IMR-90 (cell line): Measurements from ENCODE around the gene MYADML2. TPM values are rescaled to one million over a fixed set of nuclear protein-coding genes. Genes with fewer than 3 reads are reported as not detected.

Experiments
- ATAC-seq: fragments of 200-7000 bp; cut with Tn5 transposase; 2 replicates; pipeline ENCODE4 v1.9.1; 2020; ENCODE audit warnings: low read depth, mild to moderate bottlenecking, moderate library complexity
- BruUV-seq: library from RNA; stranded (reverse); fragments of 400-500 nt; replicated peaks from 2 replicates; lab custom pipeline; 2021; lab: Mats Ljungman, UMichigan
- CTCF ChIA-PET: fragments of 300-600 bp; formaldehyde crosslinking; extraction: SDS; loops from one replicate; lab custom pipeline; 2021; ENCODE audit warnings: antibody characterized with exemption; lab: Yijun Ruan, JAX
- POLR2A ChIA-PET: fragments of 300-600 bp; sonication (Branson Sonifier 250); formaldehyde crosslinking; loops from one replicate; lab custom pipeline; 2022; ENCODE audit warnings: antibody characterized with exemption; ENCODE audit not compliant: unreplicated experiment; lab: Charles Lee
- DNase-seq: peaks from one replicate; pipeline ENCODE4 v3.0.0; 2013
- H2AFZ ChIP-seq: replicated peaks from 2 replicates; pipeline ENCODE3; 2013; ENCODE audit warnings: low read length, mild to moderate bottlenecking; ENCODE audit not compliant: poor library complexity
- H2AK5ac ChIP-seq: 2 replicates; pipeline ENCODE4 v1.6.1; 2013; ENCODE audit warnings: low read depth, low read length, inconsistent platforms
- H2AK9ac ChIP-seq: replicated peaks from 2 replicates; pipeline ENCODE3; 2013; ENCODE audit warnings: mild to moderate bottlenecking, low read depth, low read length, moderate library complexity; ENCODE audit not compliant: poor library complexity
- H2BK120ac ChIP-seq: 2 replicates; pipeline ENCODE4 v1.6.1; 2013; ENCODE audit warnings: low read depth, low read length, inconsistent platforms
- H2BK15ac ChIP-seq: 3 replicates; pipeline ENCODE4 v1.6.1; 2013; ENCODE audit warnings: low read depth, low read length, inconsistent platforms
- H2BK20ac ChIP-seq: 2 replicates; pipeline ENCODE4 v1.6.1; 2013; ENCODE audit warnings: low read depth, mild to moderate bottlenecking, inconsistent platforms, low read length, moderate library complexity
- H2BK5ac ChIP-seq: 2 replicates; pipeline ENCODE4 v1.6.1; 2013; ENCODE audit warnings: mild to moderate bottlenecking, low read depth, low read length, inconsistent platforms; ENCODE audit not compliant: poor library complexity, severe bottlenecking
- H3K14ac ChIP-seq: replicated peaks from 2 replicates; pipeline ENCODE4 v1.6.1; 2013; ENCODE audit warnings: low read depth, low read length, inconsistent platforms
- H3K18ac ChIP-seq: 2 replicates; pipeline ENCODE4 v1.6.1; 2013; ENCODE audit warnings: low read depth, low read length, control low read depth
- H3K23ac ChIP-seq: 2 replicates; pipeline ENCODE4 v1.6.1; 2013; ENCODE audit warnings: low read depth, low read length, inconsistent platforms
- H3K27ac ChIP-seq: 2 replicates; pipeline ENCODE4 v1.5.1; 2013; ENCODE audit warnings: mild to moderate bottlenecking, control low read depth, low read length; ENCODE audit not compliant: insufficient read depth
- H3K27me3 ChIP-seq: 2 replicates; pipeline ENCODE4 v1.6.1; 2013; ENCODE audit warnings: low read length; ENCODE audit not compliant: control insufficient read depth, insufficient read depth
- H3K36me3 ChIP-seq: 2 replicates; pipeline ENCODE4 v1.6.1; 2013; ENCODE audit warnings: low read length, mixed read lengths; ENCODE audit not compliant: control insufficient read depth, insufficient read depth
- H3K4ac ChIP-seq: 2 replicates; pipeline ENCODE4 v1.6.1; 2013; ENCODE audit warnings: low read depth, low read length, inconsistent platforms
- H3K4me1 ChIP-seq: 2 replicates; pipeline ENCODE4 v1.6.1; 2013; ENCODE audit warnings: low read length, mixed read lengths; ENCODE audit not compliant: control insufficient read depth, insufficient read depth
- H3K4me2 ChIP-seq: 2 replicates; pipeline ENCODE4 v1.6.1; 2013; ENCODE audit warnings: low read depth, mild to moderate bottlenecking, control low read depth, low read length, moderate library complexity
- H3K4me3 ChIP-seq: 2 replicates; pipeline ENCODE4 v1.5.1; 2013; ENCODE audit warnings: low read depth, mild to moderate bottlenecking, control low read depth, low read length, moderate library complexity; ENCODE audit not compliant: insufficient read depth
- H3K56ac ChIP-seq: 2 replicates; pipeline ENCODE4 v1.6.1; 2013; ENCODE audit warnings: low read length, inconsistent platforms; ENCODE audit not compliant: insufficient read depth; ENCODE audit errors: extremely low read depth
- H3K79me1 ChIP-seq, 2 experiments: 2 replicates each; pipeline ENCODE4 v1.6.1; 2013; ENCODE audit warnings: low read length in 2 of 2, inconsistent platforms in 1 of 2, low read depth in 1 of 2
- H3K9ac ChIP-seq: 2 replicates; pipeline ENCODE4 v1.6.1; 2013; ENCODE audit warnings: low read depth, low read length, control low read depth
- H3K9me1 ChIP-seq: 2 replicates; pipeline ENCODE4 v1.6.1; 2013; ENCODE audit warnings: low read length, inconsistent platforms; ENCODE audit not compliant: insufficient read depth
- H3K9me3 ChIP-seq: 2 replicates; pipeline ENCODE4 v1.6.1; 2013; ENCODE audit warnings: low read length; ENCODE audit not compliant: control insufficient read depth, insufficient read depth
- H4K20me1 ChIP-seq: 2 replicates; pipeline ENCODE4 v1.6.1; 2013; ENCODE audit warnings: low read length, inconsistent platforms; ENCODE audit not compliant: insufficient read depth
- H4K5ac ChIP-seq: 2 replicates; pipeline ENCODE4 v1.6.1; 2013; ENCODE audit warnings: mild to moderate bottlenecking, low read depth, low read length, control low read depth
- H4K8ac ChIP-seq, 2 experiments: 2 replicates each; pipeline ENCODE4 v1.6.1; 2013; ENCODE audit warnings: low read depth in 2 of 2, low read length in 2 of 2, control low read depth in 1 of 2, inconsistent platforms in 1 of 2
- H4K91ac ChIP-seq: 2 replicates; pipeline ENCODE4 v1.6.1; 2013; ENCODE audit warnings: low read depth, low read length, inconsistent platforms; ENCODE audit not compliant: insufficient read depth
- BHLHE40 ChIP-seq: fragments of 150-350 bp; IDR thresholded peaks from 2 replicates; pipeline ENCODE4 v1.6.1; 2016; ENCODE audit warnings: mild to moderate bottlenecking, low read depth, low read length
- CEBPB ChIP-seq: IDR thresholded peaks from 2 replicates; pipeline ENCODE4 v1.6.1; 2012; ENCODE audit warnings: low read depth, low read length, improper control_type of control experiment
- CHD1 ChIP-seq: IDR thresholded peaks from 2 replicates; pipeline ENCODE4 v1.6.1; 2012; ENCODE audit warnings: low read depth, low read length, improper control_type of control experiment
- FOS ChIP-seq: fragments of 150-350 bp; IDR thresholded peaks from 2 replicates; pipeline ENCODE4 v1.6.1; 2016; ENCODE audit warnings: low read depth, low read length
- MAFK ChIP-seq: IDR thresholded peaks from 2 replicates; pipeline ENCODE4 v1.6.1; 2012; ENCODE audit warnings: low read depth, low read length, improper control_type of control experiment
- MAZ ChIP-seq: IDR thresholded peaks from 2 replicates; pipeline ENCODE4 v1.6.1; 2012; ENCODE audit warnings: low read depth, mild to moderate bottlenecking, low read length, improper control_type of control experiment, moderate library complexity, borderline replicate concordance
- MXI1 ChIP-seq: IDR thresholded peaks from 2 replicates; pipeline ENCODE4 v1.6.1; 2012; ENCODE audit warnings: low read depth, mild to moderate bottlenecking, low read length, moderate library complexity, borderline replicate concordance
- NFE2L2 ChIP-seq: fragments of 150-350 bp; IDR thresholded peaks from 2 replicates; pipeline ENCODE4 v1.6.1; 2016; ENCODE audit warnings: low read depth, mild to moderate bottlenecking, low read length
- POLR2A ChIP-seq: IDR thresholded peaks from 2 replicates; pipeline ENCODE4 v1.6.1; 2012; ENCODE audit warnings: mild to moderate bottlenecking, low read depth, low read length
- RAD21 ChIP-seq: IDR thresholded peaks from 2 replicates; pipeline ENCODE4 v1.6.1; 2012; ENCODE audit warnings: low read length, improper control_type of control experiment
- RCOR1 ChIP-seq: IDR thresholded peaks from 2 replicates; pipeline ENCODE4 v1.6.1; 2012; ENCODE audit warnings: mild to moderate bottlenecking, low read length, improper control_type of control experiment; ENCODE audit not compliant: insufficient replicate concordance
- RFX5 ChIP-seq: IDR thresholded peaks from 2 replicates; pipeline ENCODE4 v1.8.0; 2012; ENCODE audit warnings: low read depth, mild to moderate bottlenecking, low read length, moderate library complexity
- SMC3 ChIP-seq: fragments of 150-350 bp; IDR thresholded peaks from 2 replicates; pipeline ENCODE4 v1.6.1; 2016; ENCODE audit warnings: low read depth, mild to moderate bottlenecking, antibody characterized with exemption, low read length, moderate library complexity
- WGBS, 2 experiments: methylation state at CpG; one replicate each; pipeline versions ENCODE4 v1.1.5 to v1.1.7; 2013; ENCODE audit warnings: missing lambda C conversion rate in 2 of 2; ENCODE audit not compliant: insufficient read length in 1 of 2; ENCODE audit errors: extremely low coverage in 2 of 2; 5-methylcytosine and 5-hydroxymethylcytosine counted together
- dilution Hi-C: fragments of 300-500 bp; cut with HindIII; formaldehyde crosslinking; loops from one replicate; pipeline ENCODE4 v1.14.3; 2018; ENCODE audit warnings: low sequenced_read_pairs; ENCODE audit not compliant: unreplicated experiment
- in situ Hi-C: fragments of 300-500 bp; cut with MboI; formaldehyde crosslinking; loops from 3 replicates; pipeline ENCODE4 v1.14.3; 2019; ENCODE audit warnings: low sequenced_read_pairs, inconsistent platforms, mixed read lengths
- intact Hi-C: fragments of 100-400 bp; cut with micrococcal nuclease; formaldehyde crosslinking; loops from 2 replicates; pipeline ENCODE4 v1.10.0; 2022
- polyA plus RNA-seq, 3 experiments: library from polyadenylated mRNA; depleted of rRNA; stranded (reverse); fragments of >200 nt; gene quantifications; 2 replicates each; pipeline ENCODE4 v1.2.3, GENCODE V29; 2012; ENCODE audit warnings: low replicate concordance in 1 of 3
- total RNA-seq: library from RNA; depleted of rRNA; stranded (reverse); fragments of >200 nt; gene quantifications from 2 replicates; pipeline ENCODE4 v1.2.3, GENCODE V29; 2012
- TF ChIP-seq, protein P1 (sequence below): conservative IDR thresholded peaks from 2 replicates; pipeline ENCODE4 v1.5.1; 2012; ENCODE audit warnings: mild to moderate bottlenecking, low read depth, low read length, improper control_type of control experiment
- TF ChIP-seq, protein P2 (sequence below): fragments of 150-350 bp; IDR thresholded peaks from 2 replicates; pipeline ENCODE4 v1.6.1; 2017; ENCODE audit warnings: mild to moderate bottlenecking, antibody characterized with exemption, low read length, low read depth

MYADML2 gene
- total and polyA plus RNA-seq, 2 of the 4 experiments (the other 2 are of a cell fraction) = not detected

DNA sequence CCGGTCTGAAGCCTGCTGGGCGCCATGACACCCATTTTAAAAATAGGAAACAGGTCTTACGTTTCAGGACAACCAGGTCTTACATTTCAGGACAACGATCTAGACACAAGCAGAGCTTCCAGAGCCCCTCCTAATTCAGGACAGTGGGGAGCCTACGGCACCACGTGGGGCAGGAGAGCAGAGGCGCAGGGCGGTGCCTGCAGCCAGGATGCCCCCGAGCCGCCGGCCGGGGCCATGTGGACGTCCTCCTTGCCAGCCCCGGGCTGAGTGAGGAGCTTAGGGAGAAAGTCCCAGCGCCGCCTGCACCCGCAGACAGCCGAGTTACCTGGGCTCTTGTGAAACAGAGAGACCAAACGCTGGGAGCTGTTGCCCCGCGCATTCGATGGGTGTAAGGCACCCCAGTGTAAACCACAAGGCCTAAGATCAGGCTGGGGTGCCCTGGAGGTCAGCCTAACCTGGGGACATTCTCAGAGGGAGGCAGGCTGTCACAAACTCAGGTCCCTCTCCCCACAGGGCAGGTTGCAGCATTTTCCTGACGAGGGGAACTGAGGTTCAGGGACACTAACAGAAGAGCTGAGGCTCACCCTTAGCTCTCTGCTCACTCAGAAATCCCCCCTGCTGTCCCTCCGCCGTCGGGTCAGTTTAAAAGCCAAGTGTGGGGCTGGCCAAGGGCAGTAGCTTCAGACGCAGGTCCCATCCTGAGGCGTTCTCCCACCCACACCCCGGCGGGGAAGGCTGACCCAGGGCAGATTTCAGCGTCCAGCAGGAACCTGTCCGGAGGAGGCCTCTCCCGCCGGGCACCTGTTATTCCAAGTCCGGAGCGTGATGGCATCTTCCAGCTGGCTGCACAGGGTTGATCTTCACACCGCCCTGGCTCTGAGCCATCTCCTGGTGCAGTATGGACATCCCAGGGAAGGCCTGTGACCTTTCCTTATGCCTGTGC is 15.7 kb upstream of the MYADML2 start:
- BruUV-seq = no TSS peak
- H3K4me1 ChIP-seq = peaks cover 8% of the 10 kb centered on the region; the same call in 1 of the 2 replicates
- ChIA-PET POLR2A (no interaction called here), CTCF (no interaction called here)
- H3K56ac ChIP-seq = no peak overlapping the region
- dilution Hi-C loops (no loop called here), intact Hi-C loops (loop anchor here (10.0 kb wide), 1 partner anchor 192 kb away; no protein-coding TSS in a partner anchor), in situ Hi-C loops (no loop called here)
- H2BK20ac ChIP-seq = no peak overlapping the region
- no peak overlapping the region for H4K5ac ChIP-seq
- no peaks in the 10 kb centered on the region for H3K36me3 ChIP-seq
- no peak overlapping the region for H3K4ac ChIP-seq
- no peak overlapping the region for H3K18ac ChIP-seq
- no peak overlapping the region for H4K8ac ChIP-seq
- H2BK15ac ChIP-seq = no peak overlapping the region
- no peak overlapping the region for H3K23ac ChIP-seq
- H4K20me1 ChIP-seq = no peaks in the 10 kb centered on the region
- no peak overlapping the region for H3K14ac ChIP-seq
- H3K9me3 ChIP-seq = no peaks in the 10 kb centered on the region
- no peak for DNase-seq
- no peak overlapping the region for H2BK120ac ChIP-seq
- no peaks in the 10 kb centered on the region for H3K9me1 ChIP-seq
- 72% methylated on average over 16 of the region's 37 CpGs; no CpG with 5 or more reads in 1 of the 2 experiments for WGBS, 2 experiments
- H3K9ac ChIP-seq = no peak overlapping the region
- H3K79me1 ChIP-seq = no peaks in the 10 kb centered on the region
- H2BK5ac ChIP-seq = no peak overlapping the region
- H2AK9ac ChIP-seq = peak overlapping the region; percentile 70
- peak overlapping the region; percentile 51 for H2AFZ ChIP-seq
- ATAC-seq = no peak
- no peak overlapping the region for H4K91ac ChIP-seq
- no peak overlapping the region for H3K27ac ChIP-seq
- H3K4me2 ChIP-seq = no peak overlapping the region
- H2AK5ac ChIP-seq = no peak overlapping the region
- H3K27me3 ChIP-seq = peaks cover 48% of the 10 kb centered on the region
- no peak overlapping the region for H3K4me3 ChIP-seq
- TF ChIP-seq BHLHE40 (no peak), FOS (no peak), NFE2L2 (no peak), MAFK (no peak), RFX5 (no peak), CEBPB (no peak), POLR2A (no peak), MXI1 (no peak), RAD21 (no peak), MAZ (no peak), SMC3 (no peak), CHD1 (no peak), RCOR1 (no peak)
- TF ChIP-seq, protein P1, sequence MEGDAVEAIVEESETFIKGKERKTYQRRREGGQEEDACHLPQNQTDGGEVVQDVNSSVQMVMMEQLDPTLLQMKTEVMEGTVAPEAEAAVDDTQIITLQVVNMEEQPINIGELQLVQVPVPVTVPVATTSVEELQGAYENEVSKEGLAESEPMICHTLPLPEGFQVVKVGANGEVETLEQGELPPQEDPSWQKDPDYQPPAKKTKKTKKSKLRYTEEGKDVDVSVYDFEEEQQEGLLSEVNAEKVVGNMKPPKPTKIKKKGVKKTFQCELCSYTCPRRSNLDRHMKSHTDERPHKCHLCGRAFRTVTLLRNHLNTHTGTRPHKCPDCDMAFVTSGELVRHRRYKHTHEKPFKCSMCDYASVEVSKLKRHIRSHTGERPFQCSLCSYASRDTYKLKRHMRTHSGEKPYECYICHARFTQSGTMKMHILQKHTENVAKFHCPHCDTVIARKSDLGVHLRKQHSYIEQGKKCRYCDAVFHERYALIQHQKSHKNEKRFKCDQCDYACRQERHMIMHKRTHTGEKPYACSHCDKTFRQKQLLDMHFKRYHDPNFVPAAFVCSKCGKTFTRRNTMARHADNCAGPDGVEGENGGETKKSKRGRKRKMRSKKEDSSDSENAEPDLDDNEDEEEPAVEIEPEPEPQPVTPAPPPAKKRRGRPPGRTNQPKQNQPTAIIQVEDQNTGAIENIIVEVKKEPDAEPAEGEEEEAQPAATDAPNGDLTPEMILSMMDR = no peak
- TF ChIP-seq, protein P2, sequence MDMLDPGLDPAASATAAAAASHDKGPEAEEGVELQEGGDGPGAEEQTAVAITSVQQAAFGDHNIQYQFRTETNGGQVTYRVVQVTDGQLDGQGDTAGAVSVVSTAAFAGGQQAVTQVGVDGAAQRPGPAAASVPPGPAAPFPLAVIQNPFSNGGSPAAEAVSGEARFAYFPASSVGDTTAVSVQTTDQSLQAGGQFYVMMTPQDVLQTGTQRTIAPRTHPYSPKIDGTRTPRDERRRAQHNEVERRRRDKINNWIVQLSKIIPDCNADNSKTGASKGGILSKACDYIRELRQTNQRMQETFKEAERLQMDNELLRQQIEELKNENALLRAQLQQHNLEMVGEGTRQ = no peak
